Esophagus squamous epithelium (tissue), 5 donors: ENCODE data around the gene SEMA5B. TPM values are rescaled to one million over a fixed set of nuclear protein-coding genes. Genes with fewer than 3 reads are reported as not detected.

ENCODE experiments used
- DNase-seq: peaks from one replicate; lab custom pipeline; 2025; lab: John Stamatoyannopoulos, UW
- H3K27ac ChIP-seq, 4 donors: fragments of 200-600 bp; sonication (generic); one replicate each; pipeline ENCODE4 v1.5.1; 2016 to 2019; ENCODE audit warnings: mild to moderate bottlenecking in 1 of 4
- H3K27me3 ChIP-seq, 4 donors: fragments of 200-600 bp; sonication (generic); 1 replicate in 3 of 4; 2 replicates in 1 of 4; pipeline versions ENCODE4 v1.5.1 to v1.6.0; 2017 to 2021; ENCODE audit warnings: antibody characterized with exemption in 1 of 4
- H3K36me3 ChIP-seq, 3 donors: fragments of 200-600 bp; sonication (generic); one replicate each; pipeline ENCODE4 v1.5.1; 2016 to 2019
- H3K4me1 ChIP-seq, 3 donors: fragments of 200-600 bp; sonication (generic); one replicate each; pipeline ENCODE4 v1.5.1; 2017 to 2019
- H3K4me3 ChIP-seq, 4 donors: fragments of 200-600 bp; sonication (generic); 1 replicate in 3 of 4; 2 replicates in 1 of 4; pipeline ENCODE4 v1.5.1; 2016 to 2019; ENCODE audit warnings: mild to moderate bottlenecking in 2 of 4, moderate library complexity in 1 of 4
- H3K9me3 ChIP-seq, 3 donors: fragments of 200-600 bp; sonication (generic); one replicate each; pipeline ENCODE4 v1.5.1; 2016 to 2019
- CTCF ChIP-seq, 6 experiments: fragments of 450-650 bp in 4 of 6; fragments of 200-600 bp in 2 of 6; sonication (generic) in 2 of 6; IDR thresholded peaks; one replicate each; pipeline ENCODE4 v1.5.1; 2016 to 2019; ENCODE audit warnings: antibody characterized with exemption in 6 of 6, mild to moderate bottlenecking in 4 of 6, moderate library complexity in 4 of 6
- POLR2A ChIP-seq, 4 donors: fragments of 450-650 bp; IDR thresholded peaks; one replicate each; pipeline ENCODE4 v1.6.1; 2017; ENCODE audit warnings: antibody characterized with exemption in 4 of 4, mild to moderate bottlenecking in 4 of 4, moderate library complexity in 3 of 4
- WGBS, 2 donors: methylation state at CpG; one replicate each; pipeline ENCODE4 v1.1.5; 2018; 5-methylcytosine and 5-hydroxymethylcytosine counted together
- intact Hi-C: fragments of 100-400 bp; cut with DNase I; formaldehyde crosslinking; loops from one replicate; pipeline ENCODE4 v1.15.0; 2022
- total RNA-seq, 4 donors: library from RNA; depleted of rRNA; stranded (reverse); fragments of >200 nt; gene quantifications; one replicate each; pipeline ENCODE4 v1.1.0, GENCODE V29; 2016
- donor health status: DM: yes; HTN: yes; CAD: no.

SEMA5B gene
- total RNA-seq, 4 donors from 2014 or later, result 0.13 to 0.21 (median 0.19) TPM; not detected in 1

- H3K27me3 ChIP-seq, result no peaks in the 10 kb centered on the region
- intact Hi-C loops, result no loop called here
- peak overlapping the region in 1 of 4 donors; percentile 12 for H3K4me3 ChIP-seq
- no peaks in the 10 kb centered on the region for H3K36me3 ChIP-seq
- no peak for DNase-seq
- TF ChIP-seq POLR2A (IDR thresholded peaks at IDR 0.05) (no peak), CTCF (IDR thresholded peaks at IDR 0.05) (no peak)
- H3K27ac ChIP-seq, result peak overlapping the region in 3 of 4 donors; percentile 28 to 65 (median 49)
- WGBS, 2 donors, result 29 to 38% methylated on average over 4 to 8 of the region's 12 CpGs
- H3K9me3 ChIP-seq, result no peaks in the 10 kb centered on the region
- peaks cover 3 to 31% (median 8%) of the 10 kb centered on the region in 3 donors for H3K4me1 ChIP-seq
Measured at GRCh38 chr3:122975163-122975923, 52.2 kb downstream of the SEMA5B start.

GRCh38 chr3:122974764-122975162 lies 52.8 kb downstream of the SEMA5B start:
- WGBS, 2 donors, result 0 to 6% methylated on average over 1 to 2 of the region's 2 CpGs
- peaks cover 3 to 36% (median 13%) of the 10 kb centered on the region in 3 donors for H3K4me1 ChIP-seq

DNA sequence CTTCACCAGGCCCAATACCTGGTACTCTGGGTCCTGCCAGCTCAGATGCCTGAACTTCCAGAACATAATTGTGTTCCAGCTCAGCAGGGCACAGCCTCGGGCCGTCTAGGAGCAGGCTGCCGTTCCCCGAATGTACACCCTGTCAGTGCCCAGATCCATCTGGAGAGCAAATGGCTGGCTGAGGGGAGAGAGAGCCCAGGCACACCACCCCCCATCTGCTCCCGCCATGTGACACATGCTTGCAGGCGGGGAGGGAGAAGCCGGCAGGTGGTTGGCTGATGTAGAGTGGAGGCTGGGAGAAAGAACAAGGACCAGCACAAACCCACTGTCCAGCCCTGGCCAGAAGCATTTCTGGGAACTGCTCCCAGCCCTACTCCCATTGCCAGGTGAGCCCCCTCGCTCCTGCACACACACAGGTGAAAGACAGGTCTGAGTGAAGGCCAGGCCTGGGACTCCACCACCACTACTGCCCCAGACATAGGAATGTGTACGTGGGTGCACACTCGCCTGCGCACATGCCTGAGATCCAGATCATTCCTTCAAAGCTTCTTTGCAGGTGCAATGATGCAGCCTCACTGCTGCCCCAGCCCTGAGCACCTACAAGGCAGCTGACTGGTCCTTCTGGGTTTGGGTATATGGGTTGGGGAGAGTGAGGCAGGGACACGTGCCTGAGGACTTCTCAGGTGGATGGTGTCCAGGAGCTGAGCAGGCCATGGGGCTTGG lies 53.5 kb downstream of the SEMA5B start:
- TF ChIP-seq CTCF (IDR thresholded peaks at IDR 0.05) (no peak), POLR2A (IDR thresholded peaks at IDR 0.05) (no peak)
- intact Hi-C loops, result no loop called here
- no peak for DNase-seq
- H3K4me3 ChIP-seq, result no peak overlapping the region
- no peaks in the 10 kb centered on the region for H3K27me3 ChIP-seq
- H3K27ac ChIP-seq, result peak overlapping the region in 1 of 4 donors; percentile 65
- H3K36me3 ChIP-seq, result no peaks in the 10 kb centered on the region
- 71 to 100% methylated on average over 1 to 2 of the region's 12 CpGs for WGBS, 2 donors
- no peaks in the 10 kb centered on the region for H3K9me3 ChIP-seq
- H3K4me1 ChIP-seq, result peaks cover 3 to 37% (median 16%) of the 10 kb centered on the region in 3 donors

More at GRCh38 chr3:122974764-122975162, 52.8 kb downstream of the SEMA5B start:
- no peaks in the 10 kb centered on the region for H3K27me3 ChIP-seq
- H3K36me3 ChIP-seq, result no peaks in the 10 kb centered on the region
- H3K9me3 ChIP-seq, result no peaks in the 10 kb centered on the region
- H3K4me3 ChIP-seq, result no peak overlapping the region
- TF ChIP-seq POLR2A (IDR thresholded peaks at IDR 0.05) (no peak), CTCF (IDR thresholded peaks at IDR 0.05) (no peak)
- no peak for DNase-seq
- intact Hi-C loops, result no loop called here
- H3K27ac ChIP-seq, result peak overlapping the region in 3 of 4 donors; percentile 28 to 65 (median 49)

DNA sequence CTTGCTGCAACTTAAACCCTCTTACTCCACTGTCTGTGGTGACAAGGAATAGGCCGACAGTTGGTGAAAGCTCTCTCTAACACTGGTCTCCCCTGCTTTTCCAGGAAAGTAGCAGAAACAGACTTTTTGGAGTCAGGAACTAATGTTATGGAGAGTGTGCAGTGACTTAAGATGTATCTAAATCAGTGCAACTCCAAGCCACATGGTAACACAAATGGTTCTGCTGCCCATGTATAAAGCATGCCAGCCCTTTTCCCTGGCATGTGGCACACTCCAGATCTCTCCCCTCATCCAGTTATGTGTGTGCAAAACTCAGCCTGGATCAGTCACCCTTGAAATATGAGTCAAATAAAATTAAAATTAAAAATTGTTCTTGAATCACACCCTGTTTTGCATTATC lies 55.4 kb downstream of the SEMA5B start:
- no peaks in the 10 kb centered on the region for H3K36me3 ChIP-seq
- peaks cover 3 to 31% (median 16%) of the 10 kb centered on the region in 3 donors for H3K4me1 ChIP-seq
- 90% methylated on average over 1 of the region's 1 CpG; no CpG with 5 or more reads in 1 of the 2 donors for WGBS, 2 donors
- intact Hi-C loops, result no loop called here
- no peaks in the 10 kb centered on the region for H3K27me3 ChIP-seq
- TF ChIP-seq CTCF (IDR thresholded peaks at IDR 0.05), result no peak
- no peak for TF ChIP-seq POLR2A (IDR thresholded peaks at IDR 0.05)
- H3K9me3 ChIP-seq, result no peaks in the 10 kb centered on the region
- H3K4me3 ChIP-seq, result no peak overlapping the region
- no peak overlapping the region for H3K27ac ChIP-seq
- no peak for DNase-seq
